Subcutaneous adipose tissue (tissue), 4 donors: ENCODE measurements around the gene UBE2J2. TPM values are rescaled to one million over a fixed set of nuclear protein-coding genes. Genes with fewer than 3 reads are reported as not detected.

ENCODE experiments used
- total RNA-seq, 4 donors: library from RNA; depleted of rRNA; stranded (reverse); fragments of >200 nt; gene quantifications; one replicate each; pipeline ENCODE4 v1.1.0, GENCODE V29; 2016
- TF ChIP-seq, protein P1 (sequence below): fragments of 450-650 bp; IDR thresholded peaks from one replicate; pipeline ENCODE4 v1.5.1; 2016; ENCODE audit warnings: low read depth, mild to moderate bottlenecking, control low read depth, antibody characterized with exemption, moderate library complexity

Gene UBE2J2
- total RNA-seq, 4 donors from 2014 or later, result 20.1 to 35.4 (median 33.5) TPM

- TF ChIP-seq, protein P1, sequence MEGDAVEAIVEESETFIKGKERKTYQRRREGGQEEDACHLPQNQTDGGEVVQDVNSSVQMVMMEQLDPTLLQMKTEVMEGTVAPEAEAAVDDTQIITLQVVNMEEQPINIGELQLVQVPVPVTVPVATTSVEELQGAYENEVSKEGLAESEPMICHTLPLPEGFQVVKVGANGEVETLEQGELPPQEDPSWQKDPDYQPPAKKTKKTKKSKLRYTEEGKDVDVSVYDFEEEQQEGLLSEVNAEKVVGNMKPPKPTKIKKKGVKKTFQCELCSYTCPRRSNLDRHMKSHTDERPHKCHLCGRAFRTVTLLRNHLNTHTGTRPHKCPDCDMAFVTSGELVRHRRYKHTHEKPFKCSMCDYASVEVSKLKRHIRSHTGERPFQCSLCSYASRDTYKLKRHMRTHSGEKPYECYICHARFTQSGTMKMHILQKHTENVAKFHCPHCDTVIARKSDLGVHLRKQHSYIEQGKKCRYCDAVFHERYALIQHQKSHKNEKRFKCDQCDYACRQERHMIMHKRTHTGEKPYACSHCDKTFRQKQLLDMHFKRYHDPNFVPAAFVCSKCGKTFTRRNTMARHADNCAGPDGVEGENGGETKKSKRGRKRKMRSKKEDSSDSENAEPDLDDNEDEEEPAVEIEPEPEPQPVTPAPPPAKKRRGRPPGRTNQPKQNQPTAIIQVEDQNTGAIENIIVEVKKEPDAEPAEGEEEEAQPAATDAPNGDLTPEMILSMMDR, result no peak
Measured at GRCh38 chr1:1239227-1239613, 34.4 kb downstream of the UBE2J2 start.

GRCh38 chr1:1238702-1239178, 34.9 kb downstream of the UBE2J2 start:
- TF ChIP-seq, protein P1, result no peak

DNA sequence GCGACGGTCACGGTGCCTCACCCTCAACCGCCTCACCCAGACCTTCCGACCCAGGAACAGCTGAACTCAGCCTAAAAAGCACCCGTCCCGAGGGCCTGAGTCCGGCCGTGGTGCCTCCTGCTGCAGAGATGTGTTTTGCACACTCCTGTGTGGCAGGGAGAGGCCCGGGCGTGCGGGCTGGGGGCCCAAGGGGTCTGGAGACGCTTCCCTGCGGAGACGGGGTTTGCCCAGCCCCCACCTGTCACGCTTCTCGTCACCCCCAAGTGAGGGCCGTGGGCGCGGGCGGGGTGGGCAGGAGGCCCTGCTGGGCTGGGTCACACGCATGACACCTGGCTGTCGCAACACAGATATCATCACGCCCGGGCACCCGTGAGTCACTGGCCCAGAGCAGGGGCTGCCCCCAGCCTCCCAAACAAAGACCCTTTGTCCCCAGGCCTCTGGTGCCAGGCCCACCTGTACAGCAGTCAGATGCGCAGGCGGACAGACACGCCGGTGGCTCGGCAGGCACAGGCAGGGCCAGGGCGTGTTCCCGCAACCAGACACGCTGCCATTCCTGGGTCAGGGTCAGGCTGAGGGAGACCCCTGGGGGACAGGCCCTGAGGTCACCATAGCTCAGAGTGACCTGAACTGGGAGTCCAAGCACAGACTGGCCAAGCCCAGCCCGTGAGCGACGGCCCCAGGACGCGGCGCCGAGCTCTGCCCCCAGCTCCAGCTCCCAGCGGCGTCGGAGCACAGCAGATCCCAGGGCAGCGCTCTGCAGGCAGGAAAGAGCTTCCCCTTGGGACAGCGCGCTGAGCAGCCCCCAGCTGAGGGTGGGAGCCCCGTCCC, 35.6 kb downstream of the UBE2J2 start:
- TF ChIP-seq, protein P1, result no peak

GRCh38 chr1:1236945-1237873, 36.4 kb downstream of the UBE2J2 start:
- TF ChIP-seq, protein P1, result no peak

- TF ChIP-seq, protein P1, result no peak
Measured at GRCh38 chr1:1236176-1236763, 37.4 kb downstream of the UBE2J2 start.

GRCh38 chr1:1235016-1235744, 38.5 kb downstream of the UBE2J2 start:
- TF ChIP-seq, protein P1, result no peak
